Measurements from ENCODE around the gene ZC3H14.

GRCh38 chr14:88519907-88520306 lies 42.9 kb upstream of the ZC3H14 start:
- no peak for TF ChIP-seq EP300 (IDR thresholded peaks at IDR 0.05)
- TF ChIP-seq CTCF (IDR thresholded peaks at IDR 0.05), result no peak
- no peak for TF ChIP-seq POLR2A (IDR thresholded peaks at IDR 0.05)

Measured in tibial nerve (tissue), 4 donors.